WTC11 (cell line): ENCODE data around the gene ARHGAP32. TPM values are rescaled to one million over a fixed set of nuclear protein-coding genes. Genes with fewer than 3 reads are reported as not detected.

ENCODE experiments used
- ATAC-seq: fragments of 200-7000 bp; cut with Tn5 transposase; 2 replicates; pipeline ENCODE4 v1.10.0; 2021; ENCODE audit warnings: mild to moderate bottlenecking, moderate library complexity
- CTCF ChIA-PET: fragments of 300-600 bp; sonication (Branson Sonifier 250); formaldehyde crosslinking; loops from one replicate; lab custom pipeline; 2021; ENCODE audit warnings: antibody characterized with exemption; lab: Charles Lee
- POLR2A ChIA-PET: fragments of 350-600 bp; sonication (Branson Sonifier 250); formaldehyde crosslinking; loops from one replicate; lab custom pipeline; 2021; ENCODE audit warnings: antibody characterized with exemption; lab: Charles Lee
- DNase-seq: peaks from one replicate; pipeline ENCODE4 v3.0.0; 2021; ENCODE audit warnings: low spot score
- H3K27ac Mint-ChIP-seq: 2 replicates; pipeline ENCODE4 v1.8.0; 2021; ENCODE audit warnings: mixed read lengths
- H3K27me3 Mint-ChIP-seq: 2 replicates; pipeline ENCODE4 v1.8.0; 2021; ENCODE audit warnings: low read depth, mild to moderate bottlenecking, moderate library complexity, mixed read lengths
- H3K36me3 Mint-ChIP-seq: 2 replicates; pipeline ENCODE4 v1.8.0; 2021; ENCODE audit warnings: mixed read lengths
- H3K4me1 Mint-ChIP-seq: 2 replicates; pipeline ENCODE4 v1.8.0; 2022; ENCODE audit warnings: mixed read lengths
- H3K4me3 Mint-ChIP-seq: 2 replicates; pipeline ENCODE4 v1.8.0; 2021; ENCODE audit warnings: mild to moderate bottlenecking, moderate library complexity, mixed read lengths
- H3K9me3 Mint-ChIP-seq: 2 replicates; pipeline ENCODE4 v1.8.0; 2021; ENCODE audit warnings: mixed read lengths
- AFF4 ChIP-seq: sonication (generic); formaldehyde crosslinking; IDR thresholded peaks from 2 replicates; pipeline ENCODE4 v1.8.1; 2023; ENCODE audit warnings: mild to moderate bottlenecking, missing genetic modification reagents, borderline replicate concordance
- CBFB ChIP-seq: sonication (generic); formaldehyde crosslinking; IDR thresholded peaks from 2 replicates; pipeline ENCODE4 v1.8.1; 2022; ENCODE audit warnings: mild to moderate bottlenecking, low read depth, missing genetic modification reagents
- CTCF ChIP-seq: fragments of 200-600 bp; IDR thresholded peaks from 2 replicates; pipeline ENCODE4 v1.8.0; 2022; ENCODE audit warnings: antibody characterized with exemption
- ERG ChIP-seq: fragments of 250-450 bp; sonication (Bioruptor Pico); IDR thresholded peaks from 2 replicates; pipeline ENCODE4 v1.8.0; 2021; ENCODE audit warnings: mild to moderate bottlenecking
- FOXP1 ChIP-seq: sonication (generic); formaldehyde crosslinking; IDR thresholded peaks from 2 replicates; pipeline ENCODE4 v1.8.0; 2022; ENCODE audit warnings: missing genetic modification reagents, mild to moderate bottlenecking, moderate library complexity, borderline replicate concordance
- JUN ChIP-seq: sonication (generic); formaldehyde crosslinking; IDR thresholded peaks from 2 replicates; pipeline ENCODE4 v1.8.0; 2023; ENCODE audit warnings: mild to moderate bottlenecking, missing genetic modification reagents
- MYBL2 ChIP-seq: sonication (generic); formaldehyde crosslinking; IDR thresholded peaks from 2 replicates; pipeline ENCODE4 v1.8.1; 2023; ENCODE audit warnings: mild to moderate bottlenecking, moderate library complexity, missing genetic modification reagents
- NR2C2 ChIP-seq: sonication (generic); formaldehyde crosslinking; IDR thresholded peaks from 2 replicates; pipeline ENCODE4 v1.8.0; 2022; ENCODE audit warnings: mild to moderate bottlenecking, missing genetic modification reagents
- RELA ChIP-seq: sonication (generic); formaldehyde crosslinking; IDR thresholded peaks from 2 replicates; pipeline ENCODE4 v1.8.1; 2022; ENCODE audit warnings: missing genetic modification reagents, mild to moderate bottlenecking, borderline replicate concordance
- SMAD4 ChIP-seq: sonication (generic); formaldehyde crosslinking; IDR thresholded peaks from 2 replicates; pipeline ENCODE4 v1.8.0; 2022; ENCODE audit warnings: mild to moderate bottlenecking, missing genetic modification reagents
- TCF7 ChIP-seq: sonication (generic); formaldehyde crosslinking; IDR thresholded peaks from 2 replicates; pipeline ENCODE4 v1.8.0; 2022; ENCODE audit warnings: mild to moderate bottlenecking, low read depth, missing genetic modification reagents, moderate library complexity
- TEAD4 ChIP-seq: sonication (generic); formaldehyde crosslinking; IDR thresholded peaks from 2 replicates; pipeline ENCODE4 v1.8.0; 2022; ENCODE audit warnings: mild to moderate bottlenecking, missing genetic modification reagents
- ZNF121 ChIP-seq: sonication (generic); formaldehyde crosslinking; IDR thresholded peaks from 2 replicates; pipeline ENCODE4 v1.8.0; 2023; ENCODE audit warnings: missing genetic modification reagents
- ZNF138 ChIP-seq: sonication (generic); formaldehyde crosslinking; conservative IDR thresholded peaks from 2 replicates; pipeline ENCODE4 v1.8.1; 2022; ENCODE audit warnings: mild to moderate bottlenecking, moderate library complexity, missing genetic modification reagents
- ZNF263 ChIP-seq: sonication (generic); formaldehyde crosslinking; IDR thresholded peaks from 2 replicates; pipeline ENCODE4 v1.8.1; 2022; ENCODE audit warnings: low read depth, mild to moderate bottlenecking, moderate library complexity, missing genetic modification reagents
- ZNF416 ChIP-seq: fragments of 250-450 bp; sonication (Bioruptor Pico); IDR thresholded peaks from 2 replicates; pipeline ENCODE4 v1.9.0; 2021; ENCODE audit warnings: mild to moderate bottlenecking, inconsistent platforms
- ZSCAN18 ChIP-seq: fragments of 250-450 bp; sonication (Bioruptor Pico); IDR thresholded peaks from 2 replicates; pipeline ENCODE4 v2.1.2; 2022; ENCODE audit warnings: mild to moderate bottlenecking, moderate library complexity
- total RNA-seq: library from RNA; stranded (reverse); gene quantifications from 3 replicates; pipeline ENCODE4 v1.2.3, GENCODE V29; 2021
- TF ChIP-seq, protein P1 (sequence below): fragments of 250-450 bp; sonication (Bioruptor Pico); conservative IDR thresholded peaks from 2 replicates; pipeline ENCODE4 v1.9.0; 2021; ENCODE audit warnings: mild to moderate bottlenecking
- TF ChIP-seq, protein P2 (sequence below): sonication (generic); formaldehyde crosslinking; IDR thresholded peaks from 2 replicates; pipeline ENCODE4 v1.8.1; 2022; ENCODE audit warnings: mild to moderate bottlenecking, missing genetic modification reagents, moderate library complexity, borderline replicate concordance
- TF ChIP-seq, protein P3 (sequence below): sonication (generic); formaldehyde crosslinking; IDR thresholded peaks from 2 replicates; pipeline ENCODE4 v1.8.1; 2023; ENCODE audit warnings: mild to moderate bottlenecking, missing genetic modification reagents
- TF ChIP-seq, protein P4 (sequence below): sonication (generic); formaldehyde crosslinking; IDR thresholded peaks from 2 replicates; pipeline ENCODE4 v1.8.0; 2022; ENCODE audit warnings: mild to moderate bottlenecking, missing genetic modification reagents

Gene ARHGAP32
- total RNA-seq, 1 experiment from 2014 or later = 25.6 TPM

DNA sequence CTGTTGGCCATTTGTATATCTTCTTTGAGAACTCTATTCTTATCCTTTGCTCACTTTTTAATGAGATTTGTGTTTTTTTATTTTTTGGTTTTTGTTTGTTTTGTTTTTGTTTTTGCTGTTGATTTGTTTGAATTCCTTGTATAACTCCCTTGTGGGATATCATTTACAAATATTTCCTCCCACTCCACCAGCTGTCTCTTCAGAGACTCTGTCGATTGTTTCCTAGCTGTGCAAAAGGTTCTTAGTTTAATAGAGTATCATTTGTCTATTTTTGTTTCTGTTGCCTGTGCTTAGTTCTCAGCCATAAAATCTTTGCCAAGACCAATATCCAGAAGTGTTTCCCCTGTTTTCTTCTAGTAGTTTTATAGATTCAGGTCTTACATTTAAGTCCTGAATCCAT is 82.4 kb downstream of the ARHGAP32 start (continued):
- TF ChIP-seq FOXP1 (CRISPR knock-in tag) (no peak), ZNF121 (CRISPR knock-in tag) (no peak), RELA (CRISPR knock-in tag) (no peak), NR2C2 (CRISPR knock-in tag) (no peak), MYBL2 (CRISPR knock-in tag) (no peak), ZNF416 (CRISPR knock-in tag) (no peak), ERG (CRISPR knock-in tag) (no peak)
- TF ChIP-seq, protein P1, sequence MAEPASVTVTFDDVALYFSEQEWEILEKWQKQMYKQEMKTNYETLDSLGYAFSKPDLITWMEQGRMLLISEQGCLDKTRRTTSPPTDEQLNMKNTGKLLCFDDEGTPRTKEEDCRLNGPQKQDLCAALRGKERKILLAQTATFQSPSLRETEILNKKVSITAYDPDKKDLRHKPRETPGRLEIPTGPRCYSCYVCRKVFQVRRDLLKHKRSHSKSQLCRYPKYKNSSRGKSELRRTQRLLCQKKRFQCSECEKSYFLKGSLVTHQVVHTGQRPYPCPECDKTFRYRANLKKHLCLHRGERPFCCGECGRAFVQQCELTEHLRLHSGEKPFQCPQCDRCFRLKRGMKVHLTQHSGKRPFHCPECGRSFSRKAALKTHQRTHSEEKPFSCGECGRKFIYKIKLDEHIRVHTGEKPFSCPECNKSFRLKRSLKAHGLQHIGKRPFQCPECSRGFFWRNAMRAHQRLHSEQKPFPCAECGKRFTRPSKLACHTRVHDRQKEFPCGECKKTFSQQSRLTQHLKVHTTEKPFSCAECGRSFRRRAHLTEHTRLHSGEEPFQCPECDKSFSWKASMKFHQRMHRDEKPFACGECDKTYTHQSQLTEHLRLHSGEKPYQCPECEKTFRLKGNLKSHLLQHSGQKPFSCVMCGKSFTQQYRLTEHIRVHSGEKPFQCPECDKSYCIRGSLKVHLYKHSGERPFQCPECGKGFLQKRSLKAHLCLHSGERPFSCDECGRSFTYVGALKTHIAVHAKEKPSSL (CRISPR knock-in tag) = no peak
- TF ChIP-seq, protein P2, sequence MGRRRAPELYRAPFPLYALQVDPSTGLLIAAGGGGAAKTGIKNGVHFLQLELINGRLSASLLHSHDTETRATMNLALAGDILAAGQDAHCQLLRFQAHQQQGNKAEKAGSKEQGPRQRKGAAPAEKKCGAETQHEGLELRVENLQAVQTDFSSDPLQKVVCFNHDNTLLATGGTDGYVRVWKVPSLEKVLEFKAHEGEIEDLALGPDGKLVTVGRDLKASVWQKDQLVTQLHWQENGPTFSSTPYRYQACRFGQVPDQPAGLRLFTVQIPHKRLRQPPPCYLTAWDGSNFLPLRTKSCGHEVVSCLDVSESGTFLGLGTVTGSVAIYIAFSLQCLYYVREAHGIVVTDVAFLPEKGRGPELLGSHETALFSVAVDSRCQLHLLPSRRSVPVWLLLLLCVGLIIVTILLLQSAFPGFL (CRISPR knock-in tag) = no peak

DNA sequence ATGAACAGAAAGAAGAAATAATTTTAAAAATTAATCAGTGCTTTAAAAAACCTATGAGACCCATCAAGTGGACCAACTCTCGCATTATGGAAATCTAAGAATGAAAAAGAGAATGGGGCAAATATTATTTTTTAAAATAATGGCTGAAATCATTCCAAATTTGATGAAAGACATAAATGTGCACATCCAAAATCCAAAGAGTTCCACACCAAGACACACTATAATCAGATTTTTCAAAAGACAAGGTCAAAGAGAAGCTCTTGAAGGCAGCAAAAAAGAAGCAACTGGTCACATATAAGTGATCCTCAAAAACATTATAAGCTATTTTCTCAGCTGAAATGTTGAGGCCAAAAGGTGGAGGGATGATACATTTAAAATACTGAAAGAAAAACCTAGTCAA is 85.3 kb downstream of the ARHGAP32 start:
- CTCF ChIA-PET = no interaction called here
- Mint-ChIP-seq H3K4me3 (no peak overlapping the region), H3K27me3 (no peaks in the 10 kb centered on the region), H3K9me3 (peaks cover 28% of the 10 kb centered on the region), H3K36me3 (peaks cover 16% of the 10 kb centered on the region), H3K27ac (no peak overlapping the region), H3K4me1 (no peaks in the 10 kb centered on the region)
- ATAC-seq = no peak
- no peak for DNase-seq
- POLR2A ChIA-PET = no interaction called here
- TF ChIP-seq CTCF = no peak
- TF ChIP-seq CBFB (CRISPR knock-in tag) = no peak
- no peak for TF ChIP-seq ZNF138 (CRISPR knock-in tag)
- TF ChIP-seq, protein P3, sequence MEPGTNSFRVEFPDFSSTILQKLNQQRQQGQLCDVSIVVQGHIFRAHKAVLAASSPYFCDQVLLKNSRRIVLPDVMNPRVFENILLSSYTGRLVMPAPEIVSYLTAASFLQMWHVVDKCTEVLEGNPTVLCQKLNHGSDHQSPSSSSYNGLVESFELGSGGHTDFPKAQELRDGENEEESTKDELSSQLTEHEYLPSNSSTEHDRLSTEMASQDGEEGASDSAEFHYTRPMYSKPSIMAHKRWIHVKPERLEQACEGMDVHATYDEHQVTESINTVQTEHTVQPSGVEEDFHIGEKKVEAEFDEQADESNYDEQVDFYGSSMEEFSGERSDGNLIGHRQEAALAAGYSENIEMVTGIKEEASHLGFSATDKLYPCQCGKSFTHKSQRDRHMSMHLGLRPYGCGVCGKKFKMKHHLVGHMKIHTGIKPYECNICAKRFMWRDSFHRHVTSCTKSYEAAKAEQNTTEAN (CRISPR knock-in tag) = no peak
- TF ChIP-seq MYBL2 (CRISPR knock-in tag) = no peak
- TF ChIP-seq AFF4 (CRISPR knock-in tag) = no peak
- TF ChIP-seq, protein P2 (CRISPR knock-in tag) = no peak
- TF ChIP-seq TCF7 (CRISPR knock-in tag) = no peak
- TF ChIP-seq SMAD4 (CRISPR knock-in tag) = no peak
- TF ChIP-seq, protein P4, sequence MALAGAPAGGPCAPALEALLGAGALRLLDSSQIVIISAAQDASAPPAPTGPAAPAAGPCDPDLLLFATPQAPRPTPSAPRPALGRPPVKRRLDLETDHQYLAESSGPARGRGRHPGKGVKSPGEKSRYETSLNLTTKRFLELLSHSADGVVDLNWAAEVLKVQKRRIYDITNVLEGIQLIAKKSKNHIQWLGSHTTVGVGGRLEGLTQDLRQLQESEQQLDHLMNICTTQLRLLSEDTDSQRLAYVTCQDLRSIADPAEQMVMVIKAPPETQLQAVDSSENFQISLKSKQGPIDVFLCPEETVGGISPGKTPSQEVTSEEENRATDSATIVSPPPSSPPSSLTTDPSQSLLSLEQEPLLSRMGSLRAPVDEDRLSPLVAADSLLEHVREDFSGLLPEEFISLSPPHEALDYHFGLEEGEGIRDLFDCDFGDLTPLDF (CRISPR knock-in tag) = no peak
- TF ChIP-seq ZSCAN18 (CRISPR knock-in tag) = no peak
- no peak for TF ChIP-seq JUN (CRISPR knock-in tag)
- no peak for TF ChIP-seq TEAD4 (CRISPR knock-in tag)
- no peak for TF ChIP-seq ZNF263 (CRISPR knock-in tag)
